H9 (cell line): ENCODE data around the gene GPC6. TPM values are rescaled to one million over a fixed set of nuclear protein-coding genes. Genes with fewer than 3 reads are reported as not detected.

Experiments used
- DNase-seq: peaks from one replicate; pipeline ENCODE4 v3.0.0-alpha.2; 2017
- H2AFZ ChIP-seq: one replicate; pipeline ENCODE4 v1.6.1; 2013; ENCODE audit warnings: mild to moderate bottlenecking, low read length, control low read depth, moderate library complexity
- H2AK5ac ChIP-seq: 2 replicates; pipeline ENCODE4 v1.6.1; 2013; ENCODE audit warnings: low read length, control low read depth, mixed read lengths; ENCODE audit not compliant: insufficient read length
- H2BK120ac ChIP-seq: one replicate; pipeline ENCODE4 v1.6.1; 2013; ENCODE audit warnings: low read depth, mild to moderate bottlenecking, low read length, control low read depth, inconsistent platforms; ENCODE audit not compliant: poor library complexity, severe bottlenecking
- H2BK12ac ChIP-seq: 2 replicates; pipeline ENCODE4 v1.6.1; 2013; ENCODE audit warnings: low read length, control low read depth, mixed read lengths, low read depth; ENCODE audit not compliant: insufficient read length
- H2BK15ac ChIP-seq: 2 replicates; pipeline ENCODE4 v1.6.1; 2013; ENCODE audit warnings: low read depth, low read length, control low read depth
- H2BK20ac ChIP-seq: one replicate; pipeline ENCODE4 v1.6.1; 2013; ENCODE audit warnings: low read depth, mild to moderate bottlenecking, low read length, control low read depth, inconsistent platforms; ENCODE audit not compliant: poor library complexity, severe bottlenecking
- H2BK5ac ChIP-seq: 2 replicates; pipeline ENCODE4 v1.6.1; 2013; ENCODE audit warnings: low read length, control low read depth, mixed read lengths; ENCODE audit not compliant: insufficient read length
- H3K14ac ChIP-seq: 2 replicates; pipeline ENCODE4 v1.6.1; 2013; ENCODE audit warnings: low read length, control low read depth; ENCODE audit not compliant: insufficient read depth
- H3K18ac ChIP-seq: 2 replicates; pipeline ENCODE4 v1.6.1; 2013; ENCODE audit warnings: low read depth, mild to moderate bottlenecking, mixed read lengths, low read length, control low read depth; ENCODE audit not compliant: insufficient read length
- H3K23ac ChIP-seq: 2 replicates; pipeline ENCODE4 v1.6.1; 2013; ENCODE audit warnings: low read length, control low read depth, mixed read lengths, low read depth; ENCODE audit not compliant: insufficient read length
- H3K23me2 ChIP-seq: 2 replicates; pipeline ENCODE4 v1.6.1; 2013; ENCODE audit warnings: low read depth, mild to moderate bottlenecking, mixed read lengths, low read length, control low read depth; ENCODE audit not compliant: insufficient read length, poor library complexity, severe bottlenecking
- H3K27ac ChIP-seq: 2 replicates; pipeline ENCODE4 v1.5.1; 2013; ENCODE audit warnings: low read length, control low read depth, mixed read lengths, low read depth; ENCODE audit not compliant: insufficient read length
- H3K27me3 ChIP-seq: 2 replicates; pipeline ENCODE4 v1.6.1; 2013; ENCODE audit warnings: low read length, control low read depth, inconsistent platforms; ENCODE audit not compliant: insufficient read depth
- H3K4ac ChIP-seq: 2 replicates; pipeline ENCODE4 v1.6.1; 2013; ENCODE audit warnings: low read depth, mild to moderate bottlenecking, control low read depth, inconsistent platforms, low read length, moderate library complexity
- H3K4me1 ChIP-seq: 2 replicates; pipeline ENCODE4 v1.6.1; 2013; ENCODE audit warnings: low read length, control low read depth, inconsistent platforms; ENCODE audit not compliant: insufficient read depth
- H3K4me2 ChIP-seq: 2 replicates; pipeline ENCODE4 v1.6.1; 2013; ENCODE audit warnings: low read length, control low read depth, mixed read lengths; ENCODE audit not compliant: insufficient read length, insufficient read depth
- H3K56ac ChIP-seq: 2 replicates; pipeline ENCODE4 v1.6.1; 2013; ENCODE audit warnings: low read depth, mild to moderate bottlenecking, mixed read lengths, low read length, control low read depth; ENCODE audit not compliant: insufficient read length
- H3K79me1 ChIP-seq: 2 replicates; pipeline ENCODE4 v1.6.1; 2013; ENCODE audit warnings: low read depth, mild to moderate bottlenecking, moderate library complexity, low read length, control low read depth, inconsistent platforms; ENCODE audit not compliant: insufficient read depth, poor library complexity, severe bottlenecking
- H3K79me2 ChIP-seq: 2 replicates; pipeline ENCODE4 v1.6.1; 2013; ENCODE audit warnings: low read length, control low read depth, inconsistent platforms; ENCODE audit not compliant: insufficient read depth
- H3K9ac ChIP-seq: 2 replicates; pipeline ENCODE4 v1.6.1; 2013; ENCODE audit warnings: low read length, control low read depth, mixed read lengths; ENCODE audit not compliant: insufficient read length; ENCODE audit errors: extremely low read depth
- H3K9me3 ChIP-seq: one replicate; pipeline ENCODE4 v1.6.1; 2013; ENCODE audit warnings: low read depth, low read length, inconsistent platforms; ENCODE audit not compliant: control insufficient read depth
- H3T11ph ChIP-seq: one replicate; pipeline ENCODE4 v1.6.1; 2013; ENCODE audit warnings: mild to moderate bottlenecking, low read length, control low read depth, inconsistent platforms
- H4K20me1 ChIP-seq: one replicate; pipeline ENCODE4 v1.6.1; 2013; ENCODE audit not compliant: control insufficient read depth, insufficient read length, insufficient read depth
- H4K5ac ChIP-seq: 2 replicates; pipeline ENCODE4 v1.6.1; 2013; ENCODE audit warnings: low read depth, mild to moderate bottlenecking, mixed read lengths, low read length, control low read depth; ENCODE audit not compliant: insufficient read length
- H4K8ac ChIP-seq: replicated peaks from 2 replicates; pipeline ENCODE4 v1.6.1; 2013; ENCODE audit warnings: low read length, control low read depth, mixed read lengths, low read depth; ENCODE audit not compliant: insufficient read length
- H4K91ac ChIP-seq: 2 replicates; pipeline ENCODE4 v1.6.1; 2013; ENCODE audit warnings: low read depth, mild to moderate bottlenecking, moderate library complexity, mixed read lengths, low read length, control low read depth; ENCODE audit not compliant: insufficient read length
- H3K27ac Mint-ChIP-seq, 3 experiments: 2 replicates in 2 of 3; 3 replicates in 1 of 3; pipeline ENCODE4 v1.8.0; 2020 to 2021; ENCODE audit warnings: mixed read lengths in 3 of 3, mild to moderate bottlenecking in 1 of 3, moderate library complexity in 1 of 3
- H3K27me3 Mint-ChIP-seq: 2 replicates; pipeline ENCODE4 v1.8.0; 2021; ENCODE audit warnings: low read depth, mild to moderate bottlenecking, moderate library complexity, mixed read lengths
- H3K36me3 Mint-ChIP-seq, 3 experiments: 2 replicates in 2 of 3; 3 replicates in 1 of 3; pipeline ENCODE4 v1.8.0; 2020 to 2021; ENCODE audit warnings: low read depth in 3 of 3, mixed read lengths in 3 of 3; ENCODE audit not compliant: insufficient read depth in 1 of 3
- H3K4me1 Mint-ChIP-seq, 2 experiments: 2 replicates each; pipeline ENCODE4 v1.8.0; 2020; ENCODE audit warnings: mixed read lengths in 2 of 2
- H3K4me3 Mint-ChIP-seq, 2 experiments: 2 replicates in 1 of 2; 3 replicates in 1 of 2; pipeline ENCODE4 v1.8.0; 2020 to 2021; ENCODE audit warnings: mild to moderate bottlenecking in 2 of 2, mixed read lengths in 2 of 2, moderate library complexity in 1 of 2
- H3K9me3 Mint-ChIP-seq, 2 experiments: 2 replicates in 1 of 2; 3 replicates in 1 of 2; pipeline ENCODE4 v1.8.0; 2020; ENCODE audit warnings: mild to moderate bottlenecking in 2 of 2, mixed read lengths in 2 of 2, moderate library complexity in 1 of 2
- CTCF ChIP-seq: fragments of 200-600 bp; sonication (generic); conservative IDR thresholded peaks from 3 replicates; pipeline ENCODE4 v1.8.0; 2021; ENCODE audit warnings: antibody characterized with exemption, mild to moderate bottlenecking
- WGBS: extraction: QIAGEN DNeasy Blood & Tissue Kit; methylation state at CpG from one replicate; pipeline ENCODE4 v1.1.7; 2013; ENCODE audit warnings: missing lambda C conversion rate, low lambda C conversion rate, mixed read lengths; ENCODE audit not compliant: insufficient read length; ENCODE audit errors: extremely low coverage; 5-methylcytosine and 5-hydroxymethylcytosine counted together
- total RNA-seq: library from RNA; stranded (reverse); gene quantifications from 2 replicates; pipeline ENCODE4 v1.2.1, GENCODE V29; 2021

GPC6 gene
- total RNA-seq, 1 experiment from 2014 or later = 15.6 TPM

GRCh38 chr13:93729383-93729782, 502.8 kb downstream of the GPC6 start:
- Histone ChIP-seq H2BK15ac (no peak overlapping the region), H4K8ac (no peak overlapping the region), H2BK120ac (no peak overlapping the region), H4K5ac (no peak overlapping the region), H3K4me1 (0 out of 2 replicates have a peak, but pooled peaks cover 3% of the 10 kb centered on the region), H3K23ac (no peak overlapping the region), H2BK5ac (no peak overlapping the region), H2BK12ac (no peak overlapping the region), H3K9me3 (no peaks in the 10 kb centered on the region), H3K27ac (no peak overlapping the region), H2AK5ac (no peak overlapping the region), H2AFZ (no peak overlapping the region), H3K56ac (no peak overlapping the region), H3K4ac (no peak overlapping the region), H3K79me1 (no peaks in the 10 kb centered on the region), H3K9ac (no peak overlapping the region), H3K18ac (no peak overlapping the region), H3T11ph (no peak overlapping the region), H3K79me2 (no peaks in the 10 kb centered on the region), H3K4me2 (no peak overlapping the region), H4K20me1 (no peaks in the 10 kb centered on the region), H2BK20ac (no peak overlapping the region), H4K91ac (no peak overlapping the region), H3K27me3 (no peaks in the 10 kb centered on the region), H3K14ac (no peak overlapping the region), H3K23me2 (no peaks in the 10 kb centered on the region)
- 0 out of 5 replicates have a peak, but pooled peaks cover 0 to 1% of the 10 kb centered on the region in 2 experiments for H3K9me3 Mint-ChIP-seq
- H3K27ac Mint-ChIP-seq = no peak overlapping the region
- TF ChIP-seq CTCF = no peak
- H3K4me1 Mint-ChIP-seq = peaks cover 8% of the 10 kb centered on the region in 2 experiments
- no peaks in the 10 kb centered on the region for H3K27me3 Mint-ChIP-seq
- DNase-seq = no peak
- no CpG with 5 or more reads among the region's 2 CpGs for whole genome bisulfite sequencing
- no peaks in the 10 kb centered on the region for H3K36me3 Mint-ChIP-seq
- H3K4me3 Mint-ChIP-seq = no peak overlapping the region
